CD14-positive monocyte (primary cell): Measurements from ENCODE around the gene KLK12. TPM values are rescaled to one million over a fixed set of nuclear protein-coding genes. Genes with fewer than 3 reads are reported as not detected.
A peak's percentile ranks its signal among the peaks of the same experiment; 100 is the strongest.

Source experiments
- DNase-seq, 3 donors: peaks; one replicate each; pipeline ENCODE4 v3.0.0-alpha.2; 2011 to 2022
- H2AFZ ChIP-seq: 2 replicates; pipeline ENCODE4 v1.6.0; 2012; ENCODE audit warnings: mild to moderate bottlenecking, low read depth, low read length, inconsistent platforms; ENCODE audit not compliant: insufficient read depth, poor library complexity, severe bottlenecking
- H3K27ac ChIP-seq, 2 donors: 1 replicate in 1 of 2; 2 replicates in 1 of 2; pipeline ENCODE4 v1.5.1; 2012 to 2013; ENCODE audit warnings: low read length in 2 of 2, control low read depth in 1 of 2, inconsistent platforms in 1 of 2, low read depth in 1 of 2, mild to moderate bottlenecking in 1 of 2
- H3K27me3 ChIP-seq, 2 donors: one replicate each; pipeline versions ENCODE4 v1.6.0 to v1.6.1; 2011 to 2013; ENCODE audit warnings: low read length in 2 of 2; ENCODE audit not compliant: control insufficient read depth in 2 of 2, insufficient read depth in 2 of 2
- H3K36me3 ChIP-seq, 2 donors: replicated peaks in 1 of 2; 1 replicate in 1 of 2; 2 replicates in 1 of 2; pipeline versions ENCODE4 v1.5.1 to v1.6.1; 2012 to 2013; ENCODE audit warnings: low read length in 2 of 2, control low read depth in 1 of 2, inconsistent platforms in 1 of 2, mild to moderate bottlenecking in 1 of 2; ENCODE audit not compliant: insufficient read depth in 2 of 2, control insufficient read depth in 1 of 2
- H3K4me1 ChIP-seq, 2 donors: 1 replicate in 1 of 2; 2 replicates in 1 of 2; pipeline versions ENCODE4 v1.5.1 to v1.6.1; 2012 to 2013; ENCODE audit warnings: low read length in 2 of 2, control low read depth in 1 of 2, inconsistent platforms in 1 of 2, mild to moderate bottlenecking in 1 of 2, moderate library complexity in 1 of 2; ENCODE audit not compliant: insufficient read depth in 2 of 2, control insufficient read depth in 1 of 2
- H3K4me2 ChIP-seq: replicated peaks from 2 replicates; pipeline ENCODE3; 2012; ENCODE audit warnings: low read length, moderate library complexity, mild to moderate bottlenecking; ENCODE audit not compliant: poor library complexity, severe bottlenecking; ENCODE audit errors: extremely low read depth
- H3K4me3 ChIP-seq, 3 experiments: fragments of 200-600 bp in 1 of 3; sonication (generic) in 1 of 3; replicated peaks in 1 of 3; 1 replicate in 2 of 3; 2 replicates in 1 of 3; pipeline ENCODE4 v1.5.1; 2011 to 2013; ENCODE audit warnings: low read length in 3 of 3, mild to moderate bottlenecking in 3 of 3, control low read depth in 2 of 3, low read depth in 2 of 3, inconsistent platforms in 1 of 3, moderate library complexity in 1 of 3
- H3K79me2 ChIP-seq: 2 replicates; pipeline ENCODE4 v1.6.0; 2012; ENCODE audit warnings: mild to moderate bottlenecking, control low read depth, inconsistent platforms, low read length, moderate library complexity; ENCODE audit not compliant: insufficient read depth
- H3K9ac ChIP-seq: 2 replicates; pipeline ENCODE4 v1.6.0; 2017; ENCODE audit warnings: low read length, mild to moderate bottlenecking; ENCODE audit not compliant: insufficient read depth, poor library complexity, severe bottlenecking
- H3K9me3 ChIP-seq, 2 donors: replicated peaks in 1 of 2; 1 replicate in 1 of 2; 2 replicates in 1 of 2; pipeline versions ENCODE4 v1.5.1 to v1.6.1; 2012 to 2013; ENCODE audit warnings: low read length in 2 of 2, control low read depth in 1 of 2; ENCODE audit not compliant: control insufficient read depth in 1 of 2, insufficient read depth in 1 of 2
- H4K20me1 ChIP-seq: 2 replicates; pipeline ENCODE4 v1.6.0; 2012; ENCODE audit warnings: mild to moderate bottlenecking, low read length, control low read depth, moderate library complexity; ENCODE audit not compliant: insufficient read depth
- H3K27ac Mint-ChIP-seq, 7 donors: one replicate each; pipeline ENCODE4 v1.8.0; 2020; ENCODE audit warnings: mild to moderate bottlenecking in 7 of 7, mixed read lengths in 7 of 7, moderate library complexity in 6 of 7, inconsistent platforms in 2 of 7
- H3K27me3 Mint-ChIP-seq, 3 donors: one replicate each; pipeline ENCODE4 v1.8.0; 2021 to 2022; ENCODE audit warnings: low read depth in 3 of 3, mild to moderate bottlenecking in 3 of 3, mixed read lengths in 3 of 3, moderate library complexity in 3 of 3, inconsistent platforms in 1 of 3
- H3K36me3 Mint-ChIP-seq, 2 donors: one replicate each; pipeline ENCODE4 v1.8.0; 2020; ENCODE audit warnings: mixed read lengths in 2 of 2, inconsistent platforms in 1 of 2, mild to moderate bottlenecking in 1 of 2
- H3K4me1 Mint-ChIP-seq: one replicate; pipeline ENCODE4 v1.8.0; 2020; ENCODE audit warnings: mild to moderate bottlenecking, mixed read lengths
- H3K4me3 Mint-ChIP-seq, 2 donors: one replicate each; pipeline ENCODE4 v1.8.0; 2020; ENCODE audit warnings: mild to moderate bottlenecking in 2 of 2, mixed read lengths in 2 of 2, moderate library complexity in 1 of 2
- H3K9me3 Mint-ChIP-seq, 7 donors: one replicate each; pipeline ENCODE4 v1.8.0; 2020 to 2022; ENCODE audit warnings: mixed read lengths in 7 of 7, mild to moderate bottlenecking in 6 of 7, moderate library complexity in 6 of 7, inconsistent platforms in 2 of 7
- WGBS: methylation state at CpG from one replicate; pipeline ENCODE4 v1.1.5; 2013; ENCODE audit warnings: missing lambda C conversion rate; ENCODE audit not compliant: insufficient coverage; 5-methylcytosine and 5-hydroxymethylcytosine counted together
- intact Hi-C, 2 donors: fragments of 100-400 bp; cut with micrococcal nuclease; formaldehyde crosslinking; loops; one replicate each; pipeline versions ENCODE4 v1.15.0 to v1.15.1; 2023
- polyA plus RNA-seq, 3 donors: library from polyadenylated mRNA; depleted of rRNA in 1 of 3; unstranded in 2 of 3; stranded (reverse) in 1 of 3; fragments of 300-500 nt in 2 of 3; fragments of >200 nt in 1 of 3; fragmentation: Illumina TruSeq in 2 of 3; gene quantifications; 1 replicate in 2 of 3; 2 replicates in 1 of 3; pipeline ENCODE4 v1.2.3, GENCODE V29; 2012 to 2021
- TF ChIP-seq, protein P1 (sequence below): fragments of 200-600 bp; IDR thresholded peaks from one replicate; pipeline ENCODE4 v1.8.0; 2022; ENCODE audit warnings: antibody characterized with exemption, mild to moderate bottlenecking

The KLK12 gene
- polyA plus RNA-seq, 3 donors, result not detected

DNA sequence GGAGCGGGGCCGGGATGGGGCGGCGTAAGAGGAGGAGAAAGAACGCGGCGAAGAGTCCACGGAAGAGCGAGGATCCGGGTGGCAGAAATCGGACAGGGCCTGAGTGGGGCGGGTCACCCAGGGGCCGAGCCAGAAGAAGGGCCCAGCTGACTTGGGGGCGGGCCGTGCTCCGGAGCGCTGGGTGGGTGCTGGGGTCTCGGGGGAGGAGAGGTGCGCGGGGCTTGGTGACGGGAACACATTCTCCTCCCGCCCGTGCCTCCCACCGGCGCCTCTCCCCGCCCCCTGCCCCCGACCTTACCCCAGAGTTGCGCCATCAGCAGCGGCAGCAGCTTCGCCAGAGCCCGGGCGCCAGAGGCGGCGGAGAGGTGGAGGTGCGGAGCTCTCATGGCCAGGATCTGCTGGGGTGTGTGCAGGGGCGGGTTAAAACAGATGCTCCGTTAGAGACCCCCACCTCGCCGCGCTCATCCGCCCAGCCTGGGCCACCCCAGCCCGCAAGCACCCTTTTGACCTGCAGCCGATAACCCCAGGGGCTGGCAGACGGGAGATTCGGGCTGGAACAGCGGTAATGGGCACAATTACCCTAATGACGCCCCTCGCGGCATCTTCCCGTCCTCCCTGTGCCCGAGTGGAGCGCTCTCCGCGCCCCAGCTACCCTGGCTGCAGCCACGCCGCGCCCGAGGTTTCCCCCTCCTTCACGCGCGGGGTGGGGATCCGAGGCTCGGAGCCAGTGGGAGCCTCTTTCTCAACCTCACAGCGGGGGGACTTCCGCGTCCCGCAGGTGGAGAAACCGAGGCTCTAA, 15.9 kb downstream of the KLK12 start:
- H3K9me3 ChIP-seq, result peaks cover 0 to 28% of the 10 kb centered on the region in 2 donors
- 1% methylated on average over 32 of the region's 68 CpGs for WGBS
- H4K20me1 ChIP-seq, result no peaks in the 10 kb centered on the region
- Mint-ChIP-seq H3K4me3 (peak overlapping the region; percentile 83 to 95), H3K9me3 (peaks cover 6 to 23% (median 17%) of the 10 kb centered on the region in 7 donors), H3K36me3 (peaks cover 0 to 12% of the 10 kb centered on the region in 2 donors), H3K4me1 (peaks cover 34% of the 10 kb centered on the region), H3K27me3 (peaks cover 62 to 79% (median 71%) of the 10 kb centered on the region in 3 donors), H3K27ac (no peak overlapping the region)
- peaks cover 19 to 55% of the 10 kb centered on the region in 2 donors for H3K27me3 ChIP-seq
- TF ChIP-seq, protein P1, sequence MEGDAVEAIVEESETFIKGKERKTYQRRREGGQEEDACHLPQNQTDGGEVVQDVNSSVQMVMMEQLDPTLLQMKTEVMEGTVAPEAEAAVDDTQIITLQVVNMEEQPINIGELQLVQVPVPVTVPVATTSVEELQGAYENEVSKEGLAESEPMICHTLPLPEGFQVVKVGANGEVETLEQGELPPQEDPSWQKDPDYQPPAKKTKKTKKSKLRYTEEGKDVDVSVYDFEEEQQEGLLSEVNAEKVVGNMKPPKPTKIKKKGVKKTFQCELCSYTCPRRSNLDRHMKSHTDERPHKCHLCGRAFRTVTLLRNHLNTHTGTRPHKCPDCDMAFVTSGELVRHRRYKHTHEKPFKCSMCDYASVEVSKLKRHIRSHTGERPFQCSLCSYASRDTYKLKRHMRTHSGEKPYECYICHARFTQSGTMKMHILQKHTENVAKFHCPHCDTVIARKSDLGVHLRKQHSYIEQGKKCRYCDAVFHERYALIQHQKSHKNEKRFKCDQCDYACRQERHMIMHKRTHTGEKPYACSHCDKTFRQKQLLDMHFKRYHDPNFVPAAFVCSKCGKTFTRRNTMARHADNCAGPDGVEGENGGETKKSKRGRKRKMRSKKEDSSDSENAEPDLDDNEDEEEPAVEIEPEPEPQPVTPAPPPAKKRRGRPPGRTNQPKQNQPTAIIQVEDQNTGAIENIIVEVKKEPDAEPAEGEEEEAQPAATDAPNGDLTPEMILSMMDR, result no peak
- peak overlapping the region in 2 of 3 experiments; percentile 35 to 43 for H3K4me3 ChIP-seq
- H3K27ac ChIP-seq, result no peak overlapping the region
- no peaks in the 10 kb centered on the region for H3K36me3 ChIP-seq
- H3K4me1 ChIP-seq, result peaks cover 24 to 26% of the 10 kb centered on the region in 2 donors
- peak overlapping the region; percentile 63 for H3K4me2 ChIP-seq
- H3K9ac ChIP-seq, result no peak overlapping the region
- DNase-seq, result no peak
- H3K79me2 ChIP-seq, result no peaks in the 10 kb centered on the region
- peak overlapping the region; percentile 57 for H2AFZ ChIP-seq
- intact Hi-C loops, result loop anchor here in 1 of 2 donors (5.0 kb wide), 1 partner anchor 153 kb away; no protein-coding TSS in a partner anchor

DNA sequence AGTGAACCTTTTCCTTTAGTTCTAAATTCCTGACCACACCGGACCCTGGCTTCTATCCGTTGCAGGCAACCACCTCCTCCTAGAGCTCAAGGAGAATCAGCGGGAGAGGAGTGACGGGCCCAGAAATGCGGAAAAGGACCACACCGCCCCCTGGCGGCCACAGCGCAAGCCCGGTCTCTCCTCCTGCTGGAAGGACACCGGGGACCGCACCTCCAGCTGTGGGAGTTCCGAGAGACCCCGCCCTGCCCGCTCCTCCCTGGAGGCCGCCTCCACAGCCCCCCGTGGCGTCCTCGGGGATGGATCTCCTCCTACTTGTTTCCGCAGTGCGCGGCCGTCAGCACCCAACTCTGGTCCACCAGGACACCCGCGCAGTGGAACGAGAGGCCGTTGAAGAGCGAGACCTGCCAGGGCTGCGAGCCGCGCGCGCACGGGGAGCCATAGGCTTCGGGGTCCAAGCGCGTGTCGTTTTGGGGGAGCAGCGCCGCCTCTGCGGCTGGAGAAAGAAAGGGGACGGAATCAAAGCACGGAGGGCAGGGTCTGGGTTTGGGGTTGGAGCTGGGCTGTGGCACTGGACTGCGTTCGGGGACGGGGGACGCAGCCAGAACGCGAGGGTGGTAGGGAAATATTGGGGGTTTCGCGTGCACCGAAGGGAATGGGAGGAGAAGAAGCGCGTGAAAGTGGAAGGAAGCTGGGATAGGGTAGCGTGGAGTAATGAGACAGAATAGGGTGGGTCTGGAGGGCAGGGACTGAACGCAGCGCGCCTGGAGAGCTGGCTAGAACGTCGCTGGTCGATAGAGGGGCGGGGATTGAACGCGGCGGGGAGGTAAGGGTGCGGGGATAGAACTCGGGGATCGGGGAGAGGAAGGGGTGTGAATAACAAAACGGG, 17.8 kb downstream of the KLK12 start:
- TF ChIP-seq, protein P1, result peak; percentile 73
- no peak overlapping the region for H3K9ac ChIP-seq
- H3K9me3 ChIP-seq, result peaks cover 0 to 28% of the 10 kb centered on the region in 2 donors
- peaks cover 19 to 53% of the 10 kb centered on the region in 2 donors for H3K27me3 ChIP-seq
- H3K4me3 Mint-ChIP-seq, result peak overlapping the region; percentile 69 to 95
- no peaks in the 10 kb centered on the region for H4K20me1 ChIP-seq
- DNase-seq, result peak in 2 of 3 donors; percentile 12 to 39
- peaks cover 6 to 23% (median 17%) of the 10 kb centered on the region in 7 donors for H3K9me3 Mint-ChIP-seq
- peaks cover 0 to 12% of the 10 kb centered on the region in 2 donors for H3K36me3 Mint-ChIP-seq
- peaks cover 34% of the 10 kb centered on the region for H3K4me1 Mint-ChIP-seq
- H3K79me2 ChIP-seq, result no peaks in the 10 kb centered on the region
- H3K4me1 ChIP-seq, result peaks cover 24 to 26% of the 10 kb centered on the region in 2 donors
- H3K27ac ChIP-seq, result no peak overlapping the region
- H3K27ac Mint-ChIP-seq, result peak overlapping the region in 1 of 7 donors; percentile 57
- H3K4me3 ChIP-seq, result no peak overlapping the region
- peak overlapping the region; percentile 17 for H2AFZ ChIP-seq
- H3K4me2 ChIP-seq, result no peak overlapping the region
- H3K27me3 Mint-ChIP-seq, result peaks cover 63 to 73% (median 65%) of the 10 kb centered on the region in 3 donors
- H3K36me3 ChIP-seq, result no peaks in the 10 kb centered on the region
- 2% methylated on average over 57 of the region's 68 CpGs for WGBS
- intact Hi-C loops, result loop anchor here in 1 of 2 donors (5.0 kb wide), 1 partner anchor 155 kb away; no protein-coding TSS in a partner anchor
